HG03354 (cell line): ENCODE measurements around the gene BBS2.

Experiments
- ATAC-seq: cut with Tn5 transposase; IDR thresholded peaks from one replicate; pipeline ENCODE4 v1.9.1; 2021; ENCODE audit warnings: mild to moderate bottlenecking; ENCODE audit not compliant: unreplicated experiment, poor library complexity, severe bottlenecking

The BBS2 gene

DNA sequence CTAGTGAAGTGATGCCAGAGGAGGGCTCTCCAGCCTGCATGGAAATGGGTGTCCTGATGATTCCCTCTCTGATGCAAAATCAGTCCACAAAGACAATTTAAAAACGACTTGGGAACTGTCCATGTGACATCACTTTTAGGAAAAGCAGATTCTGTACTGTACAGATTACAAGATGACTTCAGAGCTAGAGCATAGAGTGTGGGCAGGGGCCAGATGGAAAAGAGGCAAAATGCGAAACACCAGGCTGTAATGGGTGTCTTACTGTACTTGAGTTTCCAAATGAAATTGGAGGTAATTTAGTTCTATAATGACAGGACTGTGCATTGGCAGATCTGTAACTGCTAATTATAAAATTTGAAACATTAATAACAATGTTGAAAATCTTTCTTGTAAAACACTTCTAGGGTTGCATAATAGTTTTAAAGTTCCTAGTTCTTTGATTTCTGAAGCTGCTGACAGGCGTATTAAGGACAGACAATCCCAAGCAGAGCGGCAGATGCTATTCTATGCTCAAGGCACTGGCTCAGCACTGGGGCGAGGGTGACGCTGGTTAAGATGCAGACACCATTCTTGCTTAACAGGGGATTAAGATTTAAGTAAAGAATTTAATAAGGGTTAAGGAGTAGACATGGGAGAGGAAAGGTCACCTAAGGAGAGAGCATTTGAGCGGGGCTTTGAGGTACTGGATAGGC is 38.9 kb downstream of the BBS2 start:
- ATAC-seq = no peak

DNA sequence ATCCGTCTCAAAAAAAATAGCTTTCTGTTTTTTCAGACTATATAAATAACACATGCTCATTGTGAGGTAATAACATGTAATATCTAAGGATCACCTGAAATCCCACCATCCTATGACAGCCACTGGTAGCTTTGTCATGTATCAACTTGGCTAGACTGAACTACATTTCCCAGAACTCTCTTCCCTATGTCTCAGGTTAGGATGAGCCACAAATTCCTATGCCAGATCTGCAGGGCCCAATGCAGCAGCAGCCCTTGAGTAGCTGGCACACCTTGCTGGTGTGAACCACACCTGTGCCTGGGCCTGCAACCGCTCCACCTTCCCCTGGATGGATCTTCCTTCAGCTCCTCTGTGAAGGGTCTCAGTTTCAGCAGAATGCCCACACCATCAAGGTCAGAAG is 40.4 kb downstream of the BBS2 start:
- no peak for ATAC-seq

DNA sequence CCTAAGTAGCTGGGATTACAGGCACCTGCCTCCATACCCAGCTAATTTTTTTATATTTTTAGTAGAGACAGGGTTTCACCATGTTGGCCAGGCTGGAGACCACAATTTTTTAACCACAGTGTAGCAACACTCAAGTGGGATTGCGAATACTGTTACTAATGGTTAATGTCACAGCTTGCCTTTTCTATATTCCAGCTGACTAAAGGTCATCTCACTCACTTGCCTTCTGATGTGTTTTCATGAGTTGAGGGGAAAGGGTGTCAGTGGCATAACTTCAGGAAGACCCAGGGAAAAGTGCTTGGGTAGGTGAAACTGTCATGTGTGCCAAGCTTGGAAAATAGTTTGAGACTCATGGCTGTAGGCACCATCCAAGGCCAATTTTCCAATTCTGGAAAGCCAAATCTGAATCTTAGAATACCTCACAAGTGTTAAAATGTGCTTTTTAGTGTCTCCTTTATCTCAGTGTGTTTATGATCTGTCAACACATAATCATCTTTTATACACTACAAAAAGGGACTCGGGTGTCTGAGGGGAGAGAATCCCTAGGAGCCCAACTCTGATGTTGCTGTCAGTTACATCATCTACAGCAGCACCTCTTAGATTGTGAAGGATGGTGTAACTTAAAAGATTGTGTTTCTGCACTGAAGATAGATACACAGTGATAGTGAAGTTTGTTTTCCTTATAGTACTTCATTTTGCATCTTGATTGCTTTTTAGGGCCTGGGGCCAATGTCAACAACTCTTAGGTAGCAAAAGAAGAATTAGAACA is 41.4 kb downstream of the BBS2 start:
- no peak for ATAC-seq

DNA sequence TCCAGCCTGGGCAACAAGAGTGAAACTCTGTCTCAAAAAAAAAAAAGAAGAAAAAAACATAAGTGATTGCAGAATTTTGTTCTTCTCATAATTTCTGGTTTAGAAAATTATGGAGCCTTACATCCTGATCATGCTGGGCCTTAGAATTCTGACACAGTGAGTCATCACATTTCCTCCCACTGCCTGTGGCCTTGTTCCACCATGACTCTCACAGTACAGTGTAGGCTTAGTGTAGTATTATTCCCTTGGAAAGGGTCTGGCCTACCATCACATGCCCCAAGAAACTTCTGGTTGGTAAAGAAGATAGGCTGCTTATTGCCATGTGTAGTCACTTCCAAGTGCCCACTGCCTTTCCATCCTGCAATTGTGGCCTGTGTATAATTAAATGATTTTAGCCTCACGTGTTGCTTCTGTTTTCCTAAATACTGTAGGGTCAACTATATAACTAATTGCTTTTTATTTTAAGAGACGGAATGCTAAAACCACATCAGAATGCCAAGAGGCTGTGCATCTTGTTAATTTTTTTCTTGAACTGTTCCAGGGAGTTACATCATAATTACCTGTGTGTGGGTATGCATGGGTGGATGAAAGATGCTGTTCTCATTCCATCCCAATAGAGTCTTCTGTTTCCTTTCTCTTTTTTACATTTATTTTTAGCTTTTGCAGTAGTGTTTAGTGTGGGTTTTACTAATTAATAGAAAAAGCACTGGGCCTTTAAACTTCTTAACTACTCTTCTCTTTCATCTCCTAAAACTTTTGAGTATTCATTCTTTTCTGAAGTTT is 42.5 kb downstream of the BBS2 start:
- no peak for ATAC-seq

DNA sequence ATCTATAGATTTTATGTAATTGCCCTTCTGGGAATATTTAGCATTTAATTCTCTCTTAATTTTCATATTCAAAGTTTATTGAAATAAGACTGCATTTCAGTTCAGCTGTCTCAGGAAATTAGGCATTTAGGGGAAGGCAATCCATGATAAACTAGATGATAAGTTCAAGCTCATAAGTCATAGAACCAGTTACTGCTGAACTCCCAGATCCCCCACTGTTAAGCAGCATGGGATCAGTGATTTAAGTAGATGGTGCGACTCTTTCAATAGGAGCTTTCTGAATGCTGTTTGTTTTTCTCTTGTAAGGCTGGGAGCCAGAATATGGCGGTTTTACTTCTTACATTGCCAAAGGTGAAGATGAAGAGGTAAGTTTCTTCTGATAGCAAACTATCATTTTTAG is 44.6 kb downstream of the BBS2 start:
- no peak for ATAC-seq

DNA sequence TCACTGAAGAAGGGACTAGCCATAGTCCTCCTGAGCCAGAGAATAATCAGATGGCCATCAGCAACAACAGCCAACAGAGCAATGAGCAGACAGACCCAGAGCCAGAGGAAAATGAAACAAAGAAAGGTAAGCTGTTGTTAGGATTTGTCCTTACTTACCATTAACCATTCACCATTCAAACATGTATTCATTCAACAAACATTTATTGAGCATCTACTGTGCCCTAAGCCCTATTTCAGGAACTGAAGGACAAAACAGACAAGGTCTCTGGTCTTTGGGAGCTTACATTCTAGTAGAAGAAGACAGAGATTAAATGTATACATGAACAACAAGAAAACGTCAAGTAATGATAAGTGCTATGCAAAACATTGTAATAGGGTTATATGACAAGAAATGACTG is 49.2 kb downstream of the BBS2 start:
- no peak for ATAC-seq

DNA sequence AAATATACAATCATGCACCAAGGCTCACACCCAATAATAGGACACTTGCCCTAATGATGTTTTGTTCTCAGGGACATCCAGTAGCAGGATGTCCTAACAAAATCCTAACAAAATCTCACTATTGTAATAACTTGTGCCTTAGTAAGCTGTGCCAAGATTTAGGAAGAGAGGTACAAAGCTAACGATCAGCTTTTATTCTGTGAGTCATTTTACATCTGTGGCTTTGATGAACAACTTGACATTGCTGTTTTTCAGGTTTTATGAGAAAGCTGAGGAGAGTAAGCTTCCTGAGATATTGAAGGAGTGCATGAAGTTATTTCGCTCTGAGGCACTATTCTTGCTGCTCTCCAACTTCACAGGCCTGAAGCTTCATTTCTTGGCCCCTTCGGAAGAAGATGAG is 49.6 kb downstream of the BBS2 start:
- ATAC-seq = no peak

DNA sequence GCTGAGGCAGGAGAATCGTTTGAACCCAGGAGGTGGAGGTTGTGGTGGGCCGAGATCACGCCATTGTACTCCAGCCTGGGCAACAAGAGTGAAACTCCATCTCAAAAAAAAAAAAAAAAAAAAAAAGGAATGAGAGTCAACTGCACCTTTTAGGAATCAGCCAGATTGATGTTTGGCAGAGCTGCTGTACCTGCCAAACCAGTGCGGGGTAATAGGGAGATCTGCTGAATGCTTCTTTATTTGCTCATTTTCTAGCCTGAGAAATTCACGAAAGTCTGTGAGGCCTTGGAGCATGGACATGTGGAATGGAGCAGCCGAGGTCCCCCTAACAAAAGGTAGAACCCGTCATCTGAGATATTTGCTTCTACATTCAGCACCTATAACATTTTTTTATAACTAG is 50.1 kb downstream of the BBS2 start:
- no peak for ATAC-seq

DNA sequence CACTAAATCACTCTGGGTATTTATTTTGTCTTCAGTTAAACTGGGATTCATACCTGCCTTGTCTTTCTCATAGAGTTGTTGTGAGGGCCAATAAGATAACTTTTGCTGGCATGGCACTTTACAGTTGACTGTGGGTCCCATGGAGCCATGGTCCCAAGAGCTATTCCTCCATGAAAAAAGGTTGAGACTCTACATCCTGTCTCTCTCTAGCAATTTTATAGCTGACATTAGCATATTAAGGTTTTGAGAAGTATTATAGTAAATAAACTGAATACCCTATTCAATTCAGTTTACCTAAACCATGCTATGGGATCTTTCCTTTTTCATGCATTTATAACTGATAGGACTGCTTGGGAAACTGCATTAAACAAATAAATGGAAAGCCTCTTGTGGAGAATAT is 51.0 kb downstream of the BBS2 start:
- no peak for ATAC-seq

DNA sequence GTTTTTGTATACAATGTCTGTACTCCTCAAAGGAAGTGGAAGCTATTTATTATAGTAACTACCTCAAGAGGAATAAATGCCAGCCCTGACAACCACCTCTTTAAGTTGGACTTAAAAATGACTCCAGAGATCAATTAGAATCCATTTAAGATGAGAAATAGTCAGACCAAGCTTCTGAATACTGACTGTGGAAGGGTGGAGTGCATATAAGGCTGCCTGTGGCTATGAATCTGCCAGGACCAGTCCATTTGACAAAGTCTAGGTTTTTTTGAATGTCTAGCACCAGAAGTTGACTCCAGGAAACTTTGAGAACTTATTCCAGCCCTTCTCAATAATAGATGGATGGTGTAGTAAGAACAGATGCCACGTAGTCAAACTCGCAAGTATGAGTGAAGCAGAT is 53.5 kb downstream of the BBS2 start:
- ATAC-seq = no peak

DNA sequence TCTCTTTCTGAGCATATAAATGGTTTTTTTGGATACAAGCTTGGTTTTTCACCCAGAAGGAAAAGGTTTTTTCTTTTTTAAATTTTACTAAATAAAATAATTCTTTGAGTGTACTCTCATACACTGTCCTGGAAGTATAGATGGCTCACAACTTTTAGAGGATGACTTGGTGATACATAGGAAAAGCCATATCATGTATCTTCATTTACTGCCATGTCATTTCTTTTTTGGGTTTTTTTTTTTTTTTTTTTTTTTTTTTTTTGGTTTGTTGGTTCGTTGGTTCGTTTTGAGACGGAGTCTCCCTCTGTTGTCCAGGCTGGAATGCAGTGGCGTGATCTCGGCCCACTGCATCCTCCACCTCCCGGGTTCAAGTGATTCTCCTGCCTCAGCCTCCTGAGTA is 56.7 kb downstream of the BBS2 start:
- no peak for ATAC-seq

DNA sequence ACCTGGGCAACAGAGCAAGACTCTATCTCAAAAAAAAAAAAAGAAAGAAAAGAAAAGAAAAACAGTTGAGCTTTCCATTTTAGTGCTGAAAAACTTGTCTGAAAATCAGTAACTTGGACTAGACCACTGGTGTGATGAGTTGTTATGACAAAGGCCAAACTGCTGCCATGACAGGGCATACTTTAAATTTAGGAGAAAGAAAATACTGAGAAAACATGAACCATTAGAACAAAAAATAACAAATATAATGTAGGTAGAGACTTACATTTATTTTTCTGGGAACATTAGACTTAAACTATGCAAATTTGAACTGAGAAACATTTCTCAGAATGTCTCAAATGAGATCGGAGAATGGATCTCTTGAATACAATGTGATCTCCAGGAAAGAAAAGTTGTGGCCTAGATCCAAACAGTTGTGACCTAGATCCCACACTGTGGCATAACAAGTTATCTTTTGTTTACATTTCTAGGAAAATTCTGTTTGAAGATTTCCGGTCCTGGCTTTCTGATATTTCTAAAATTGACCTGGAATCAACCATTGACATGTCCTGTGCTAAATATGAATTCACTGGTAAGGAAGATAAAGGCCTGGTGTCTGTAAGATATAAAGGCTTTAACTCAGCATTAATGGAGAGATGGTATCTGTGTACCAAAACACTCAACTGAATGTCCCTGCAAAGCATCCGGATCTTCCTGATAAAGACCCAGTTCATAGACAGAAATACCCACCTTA is 57.6 kb downstream of the BBS2 start:
- no peak for ATAC-seq

DNA sequence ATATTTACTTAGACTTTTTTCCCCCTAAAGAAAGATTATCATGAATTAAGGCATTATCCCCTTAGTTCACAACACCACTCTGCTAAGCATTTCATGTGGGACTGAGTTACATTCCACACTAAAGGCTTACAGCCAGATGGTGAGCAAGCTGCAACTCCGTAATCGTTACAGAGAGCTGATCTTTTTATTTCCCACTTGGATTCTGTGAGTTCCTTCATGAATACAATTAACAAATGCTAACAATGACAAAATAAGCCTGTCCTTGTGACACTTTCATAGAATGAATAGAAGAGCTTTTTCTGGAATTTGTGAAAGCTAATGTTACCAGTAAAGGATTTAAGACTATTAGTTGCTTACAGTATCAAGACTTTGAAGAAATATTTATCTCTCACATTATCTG is 59.7 kb downstream of the BBS2 start:
- no peak for ATAC-seq

DNA sequence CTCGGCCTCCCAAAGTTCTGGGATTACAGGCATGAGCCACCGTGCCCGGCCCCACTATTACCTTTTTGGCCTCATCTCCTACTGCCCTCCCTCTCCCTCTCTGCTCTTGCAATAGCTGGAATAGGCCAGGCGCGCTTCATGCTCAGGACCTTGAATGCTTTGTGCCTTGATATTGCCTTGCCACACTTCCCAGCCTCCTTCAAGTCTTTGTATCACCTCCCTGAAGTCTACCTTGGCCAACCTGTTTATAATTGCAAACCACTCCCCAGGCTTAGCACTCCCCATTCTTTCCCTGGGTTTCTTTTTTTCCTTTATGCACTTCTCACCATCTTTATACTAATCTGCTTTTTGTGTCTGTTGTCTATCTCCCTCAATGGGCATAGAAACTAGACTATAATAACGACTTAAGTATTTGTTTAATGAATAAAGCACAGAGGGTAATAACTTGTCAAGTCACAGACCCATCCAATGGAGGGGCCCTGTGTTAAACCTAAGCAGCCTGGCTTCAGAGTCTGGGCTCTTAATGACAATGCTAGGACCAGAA is 61.8 kb downstream of the BBS2 start:
- no peak for ATAC-seq

DNA sequence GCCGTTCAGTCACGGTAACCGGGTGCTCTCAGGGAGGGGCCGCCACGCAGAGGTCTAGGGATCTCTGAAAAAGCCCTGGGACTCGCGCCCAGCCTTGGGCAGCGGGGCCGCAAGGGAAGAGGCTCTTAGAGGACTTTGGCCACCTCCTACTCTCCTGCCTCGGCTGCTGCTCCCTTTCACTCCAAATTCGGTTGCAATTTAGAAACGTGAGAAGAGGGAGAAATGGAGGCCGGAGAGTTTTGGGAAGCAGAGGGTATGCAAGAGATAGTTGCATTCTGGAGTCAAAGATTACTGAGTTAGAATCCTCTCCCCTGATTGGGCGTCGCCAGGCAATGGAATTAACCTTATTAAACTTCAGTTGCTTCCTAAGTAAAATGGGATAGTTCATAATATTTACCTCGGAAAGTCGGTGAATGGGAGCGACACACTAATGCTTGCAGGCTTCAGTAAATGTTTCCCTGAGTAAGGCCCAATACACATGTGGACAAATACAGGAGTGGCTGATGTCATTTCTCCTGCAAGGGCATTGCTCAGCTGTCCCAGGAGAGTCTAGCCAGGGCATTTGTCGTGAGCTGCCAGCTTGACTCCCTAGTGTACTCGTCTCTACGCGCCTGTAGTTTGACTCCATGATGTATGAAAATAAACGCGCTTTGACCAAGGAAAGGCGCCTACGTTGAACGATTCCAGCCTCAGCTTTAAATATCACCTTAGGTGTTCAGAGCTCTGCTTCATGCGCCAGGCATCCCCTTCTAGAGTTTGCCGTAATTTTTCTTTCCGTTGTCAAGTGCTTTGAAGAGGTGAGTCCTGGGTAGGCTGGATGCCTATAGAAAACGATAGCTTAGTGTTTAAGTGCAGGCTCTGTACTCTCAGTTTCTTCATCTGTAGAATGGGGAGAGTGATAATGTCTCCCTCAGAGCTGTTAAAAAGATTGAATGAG is 67.8 kb downstream of the BBS2 start:
- ATAC-seq = peak; percentile 48

DNA sequence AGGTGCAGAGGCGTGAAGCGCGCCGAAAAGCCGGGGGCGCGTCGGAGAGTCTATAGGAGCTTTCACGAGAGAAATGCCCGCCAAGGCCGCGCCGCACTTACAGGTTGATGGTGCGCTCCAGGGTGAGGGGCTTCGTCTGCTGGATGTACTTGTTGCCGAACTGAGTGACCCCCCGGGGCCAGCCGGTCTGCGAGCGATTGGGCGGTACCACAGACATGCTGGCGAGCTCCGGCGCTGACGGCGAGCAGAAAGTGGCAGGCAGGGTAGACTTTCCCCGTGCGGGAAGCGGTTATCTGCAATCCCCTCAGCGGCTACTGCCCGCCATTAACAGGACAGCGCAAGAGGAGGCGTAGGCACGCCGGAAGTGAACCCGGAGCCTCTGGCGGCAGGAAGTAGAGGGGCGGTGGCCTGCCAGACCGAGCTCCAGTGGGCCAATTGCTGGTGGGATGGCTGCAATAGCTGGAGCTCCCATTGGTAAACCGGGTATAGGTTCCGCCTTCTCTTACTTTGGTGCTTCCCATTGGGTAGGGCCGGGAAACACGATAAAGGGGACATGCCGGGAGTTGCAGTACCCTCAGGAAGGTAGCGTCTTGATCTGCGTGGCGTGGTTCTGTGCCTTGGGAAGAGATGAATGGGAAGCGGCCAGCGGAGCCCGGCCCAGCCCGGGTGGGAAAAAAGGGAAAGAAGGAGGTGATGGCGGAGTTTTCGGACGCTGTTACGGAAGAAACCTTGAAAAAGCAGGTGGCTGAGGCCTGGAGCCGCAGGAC is 68.7 kb downstream of the BBS2 start, which contains the start of the genes NUDT21 and OGFOD1:
NUDT21 (minus strand) TSS at position 347 of the 767 bp plus-strand sequence; CDS start at position 217, 130 bp downstream.
OGFOD1 (plus strand) TSS at position 569 of the 767 bp plus-strand sequence; CDS start at position 628, 59 bp downstream.
- peak; percentile 99 for ATAC-seq

DNA sequence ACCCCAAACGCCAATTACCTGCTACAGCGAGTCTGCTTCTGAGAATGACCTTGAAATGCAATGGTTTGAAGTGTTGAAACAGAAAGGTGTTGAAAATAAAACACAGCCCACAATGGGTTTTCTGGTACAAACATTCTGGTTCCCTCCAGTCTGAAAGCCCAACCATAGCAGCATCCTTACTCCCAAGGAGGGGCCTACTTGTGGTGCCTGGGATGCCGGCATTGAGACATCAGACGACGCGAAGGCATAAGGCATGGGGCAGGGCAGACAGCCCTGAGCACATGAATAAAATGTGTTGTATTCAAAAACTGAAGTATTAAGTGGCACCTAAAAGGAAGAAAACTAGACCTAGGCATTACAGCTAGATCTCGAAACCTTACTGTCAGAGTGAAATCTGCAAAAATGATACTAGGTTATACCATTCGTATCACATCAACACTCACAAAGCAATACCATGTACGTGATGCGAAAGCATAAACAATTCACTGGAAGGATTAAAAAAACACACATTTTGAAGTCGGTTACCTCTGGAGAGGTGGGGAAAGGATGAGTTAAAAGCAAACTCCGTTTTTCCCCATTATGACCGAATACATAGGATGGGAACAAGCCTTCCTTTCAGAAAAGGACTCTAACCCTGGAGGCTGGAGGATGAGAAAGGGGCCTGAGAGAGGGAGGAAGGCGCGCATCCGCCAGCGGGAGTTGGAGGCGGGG is 69.4 kb downstream of the BBS2 start:
- ATAC-seq = no peak
